ENCODE results near the gene ZC3H12A. TPM values are rescaled to one million over a fixed set of nuclear protein-coding genes. Genes with fewer than 3 reads are reported as not detected.

ZC3H12A gene
- total RNA-seq, 1 donor from 2014 or later = 43.6 TPM

DNA sequence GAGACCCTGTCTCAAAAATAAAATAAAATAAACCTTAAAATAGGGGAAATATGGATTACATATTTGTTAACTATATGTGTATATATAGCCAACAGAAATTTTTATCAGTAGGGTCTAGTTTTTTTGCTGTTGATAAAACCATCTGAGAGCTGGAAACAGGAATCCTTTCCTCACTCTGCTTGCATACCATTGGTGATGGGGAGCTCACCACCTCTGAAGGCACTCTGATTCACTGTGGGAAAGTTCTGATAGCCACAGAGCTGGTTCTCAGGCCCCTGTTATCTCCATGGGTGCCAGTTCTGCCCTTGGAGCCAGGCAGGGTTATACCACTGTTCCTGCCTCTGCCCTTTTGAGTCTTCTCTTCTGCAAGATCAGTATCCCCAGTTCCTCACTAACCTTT lies 17.8 kb upstream of the ZC3H12A start:
- ATAC-seq = no peak

DNA sequence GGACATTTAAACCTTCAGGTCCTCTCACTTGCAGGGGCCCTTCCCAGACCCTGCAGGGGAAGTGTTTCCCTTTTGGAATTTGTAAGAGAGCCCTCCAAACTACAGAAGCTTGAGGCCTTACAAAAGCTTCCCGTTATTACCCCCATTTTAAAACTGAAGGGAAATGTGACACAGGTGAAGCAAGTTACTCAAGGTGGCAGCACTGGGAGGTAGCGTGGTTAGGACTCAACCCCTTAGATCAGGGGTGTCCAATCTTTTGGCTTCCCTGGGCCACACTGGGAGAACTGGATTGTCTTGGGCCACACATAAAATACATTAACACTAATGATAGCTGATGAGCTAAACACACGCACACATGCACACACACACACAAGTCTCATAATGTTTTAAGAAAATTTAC lies 15.8 kb upstream of the ZC3H12A start:
- no peak for ATAC-seq

DNA sequence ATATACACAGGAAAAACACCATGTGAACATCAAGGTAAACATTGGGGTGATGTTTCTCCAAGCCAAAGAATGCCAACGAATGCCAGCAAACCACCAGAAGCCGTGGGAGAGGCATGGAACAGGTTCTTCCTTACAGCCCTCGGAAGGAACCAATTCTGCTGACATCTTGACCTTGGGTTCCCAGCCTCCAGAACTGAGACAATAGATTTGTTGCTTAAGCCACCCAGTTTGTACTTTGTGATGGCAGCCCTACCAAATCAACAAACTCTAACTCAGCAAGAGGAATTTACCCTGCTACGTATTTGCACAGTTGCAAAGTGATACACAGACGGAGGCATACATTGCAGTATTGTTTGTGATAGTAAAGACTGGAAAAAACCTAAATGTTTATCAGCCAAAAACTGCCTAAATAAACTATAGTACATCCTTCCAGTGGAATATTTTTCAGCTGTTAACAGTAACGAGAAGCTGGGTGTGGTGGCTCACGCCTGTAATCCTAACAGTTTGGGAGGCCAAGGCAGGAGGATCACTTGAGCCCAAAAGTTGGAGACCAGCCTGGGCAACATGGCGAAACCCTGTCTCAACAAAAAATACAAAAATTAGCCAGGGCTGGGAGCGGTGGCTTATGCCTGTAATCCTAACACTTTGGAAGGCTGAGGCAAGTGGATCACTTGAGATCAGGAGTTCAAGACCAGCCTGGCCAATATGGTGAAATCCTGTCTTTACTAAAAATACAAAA lies 12.5 kb upstream of the ZC3H12A start:
- no peak for ATAC-seq

DNA sequence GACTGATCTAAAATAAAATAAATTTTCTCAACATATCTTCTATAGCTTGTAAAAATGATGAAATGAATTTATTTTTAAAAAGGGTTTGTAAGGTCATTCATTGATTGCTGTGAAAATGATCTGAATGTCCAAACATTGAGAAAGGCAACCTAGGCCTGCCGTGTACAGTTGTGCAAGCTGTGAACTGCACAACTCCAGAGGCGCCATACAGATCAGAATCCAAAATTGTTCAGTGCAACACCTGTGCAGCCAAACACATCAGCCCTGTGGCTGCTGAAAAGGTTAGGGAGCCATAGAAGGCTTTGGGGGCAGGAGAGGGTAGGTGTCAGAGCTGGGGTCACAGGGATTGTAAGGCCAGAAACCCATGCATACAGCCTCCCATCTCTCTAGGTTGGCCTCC lies 9.9 kb upstream of the ZC3H12A start:
- ATAC-seq = no peak

DNA sequence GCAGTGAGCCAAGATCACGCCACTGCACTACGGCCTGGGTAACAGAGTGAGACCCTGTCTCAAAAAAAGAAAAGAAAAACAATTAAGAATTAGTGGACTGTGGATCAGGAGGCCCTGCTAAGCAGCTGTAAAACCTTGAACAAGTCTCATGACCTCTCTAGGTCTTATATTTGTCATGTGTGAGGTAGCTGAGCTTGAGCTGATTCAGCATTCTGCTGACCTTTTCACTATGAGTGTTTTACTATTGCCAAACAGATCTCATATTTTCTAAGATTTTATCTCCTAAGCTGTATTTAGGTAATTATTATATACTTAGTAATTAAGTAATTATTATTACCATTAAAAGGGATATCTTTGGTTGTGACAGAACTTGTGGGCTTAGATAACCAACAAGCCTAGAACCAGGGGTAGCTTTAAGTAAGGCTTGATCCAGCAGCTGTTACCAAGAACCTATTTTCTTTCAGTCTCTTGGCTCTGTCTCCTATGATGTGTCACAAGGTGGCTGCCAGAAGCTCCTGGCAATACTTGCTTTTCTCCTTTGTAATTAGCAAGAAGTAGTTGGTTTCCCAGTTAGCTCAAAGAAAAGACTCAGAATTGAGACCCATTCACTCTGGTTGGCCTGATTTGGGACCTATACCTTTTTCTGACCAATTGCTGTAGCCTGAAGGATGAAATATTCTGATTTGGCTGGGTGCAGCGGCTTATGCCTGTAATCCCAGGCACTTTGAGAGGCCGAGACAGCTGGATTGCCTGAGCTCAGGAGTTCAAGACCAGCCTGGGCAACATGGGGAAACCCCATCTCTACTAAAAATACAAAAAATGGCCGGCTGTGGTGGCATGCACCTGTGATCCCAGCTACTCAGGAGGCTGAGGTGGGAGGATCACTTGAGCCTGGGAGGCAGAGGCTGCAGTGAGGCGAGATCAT lies 8.5 kb upstream of the ZC3H12A start:
- peak; percentile 71 for ATAC-seq

DNA sequence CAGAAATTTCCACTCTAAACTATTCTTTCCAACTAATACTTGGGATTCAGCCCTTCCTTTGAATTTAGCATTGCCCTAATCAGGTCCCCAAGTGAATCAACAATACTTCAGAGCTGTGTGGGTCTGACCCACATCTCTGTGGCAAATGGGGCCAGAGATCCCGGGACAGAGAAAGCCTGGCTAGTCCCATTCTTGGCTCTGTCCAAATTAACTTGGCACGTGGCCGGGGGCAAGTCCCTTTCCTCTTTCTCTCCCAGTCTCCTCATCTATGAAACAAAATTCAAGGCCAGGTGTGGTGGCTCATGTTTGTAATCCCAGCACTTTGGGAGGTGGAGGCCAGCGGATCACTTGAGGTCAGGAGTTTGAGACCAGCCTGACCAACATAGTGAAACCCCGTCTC lies 6.3 kb upstream of the ZC3H12A start:
- ATAC-seq = no peak

DNA sequence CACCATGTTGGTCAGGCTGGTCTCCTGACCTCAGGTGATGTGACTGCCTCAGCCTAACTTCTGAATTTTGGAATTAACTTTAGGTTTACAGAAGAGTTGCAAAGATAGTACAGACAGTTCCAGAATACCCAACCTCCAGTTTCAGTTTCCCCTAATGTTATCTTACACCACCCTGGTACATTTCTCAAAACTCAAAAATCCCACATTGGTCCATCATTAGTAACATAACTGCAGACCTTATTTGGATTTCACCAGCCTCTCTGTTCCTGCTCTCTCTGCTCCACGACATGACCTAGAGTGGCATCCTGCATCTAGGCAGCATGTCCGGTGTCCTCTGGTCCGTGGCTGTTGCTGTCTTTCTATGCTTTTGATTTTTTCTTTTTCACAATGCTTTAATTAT lies 5.0 kb upstream of the ZC3H12A start:
- no peak for ATAC-seq

DNA sequence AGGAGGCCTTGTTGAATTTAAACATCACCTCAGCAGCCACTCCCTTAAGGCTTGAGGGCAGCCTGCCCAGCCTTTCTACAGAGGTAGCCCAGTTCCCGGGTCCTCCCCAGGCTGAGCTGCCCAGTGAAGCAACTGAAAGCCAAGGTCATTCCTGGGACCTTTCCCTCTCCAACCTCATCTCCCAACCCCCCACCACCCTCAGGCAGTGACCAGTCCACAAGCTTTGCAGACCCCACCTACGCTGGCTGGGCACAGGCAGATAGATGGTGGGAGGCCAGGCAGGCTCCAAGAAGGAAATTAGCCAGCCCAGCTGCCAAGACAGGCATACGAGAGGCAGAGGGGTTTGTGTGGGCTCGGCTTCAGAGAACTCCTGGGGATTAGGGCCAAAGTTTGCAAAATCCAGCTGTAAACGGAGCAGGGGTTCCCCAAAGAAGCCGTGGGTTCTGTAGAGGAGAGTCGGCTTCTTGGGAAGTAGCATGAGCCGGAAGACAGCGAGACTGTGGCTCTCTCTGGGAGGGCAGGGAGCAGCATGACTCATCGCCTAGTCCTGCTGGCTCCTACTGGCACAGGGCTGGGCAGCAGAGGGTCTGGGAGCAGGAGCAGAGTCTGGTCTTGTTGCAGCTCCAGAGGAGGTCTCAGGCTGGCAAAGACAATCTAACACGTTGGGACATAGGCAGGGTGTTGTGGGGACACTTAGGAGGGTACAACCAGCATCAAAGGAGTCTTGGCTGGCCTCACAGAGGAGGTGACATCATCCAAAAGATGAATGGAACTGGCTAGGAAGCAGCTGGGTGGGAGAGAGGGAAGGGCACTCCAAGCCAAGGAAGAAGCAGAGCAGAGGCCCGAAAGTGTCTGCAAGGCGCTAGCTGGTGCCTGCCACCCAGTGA lies 2.8 kb upstream of the ZC3H12A start:
- ATAC-seq = peak; percentile 56

DNA sequence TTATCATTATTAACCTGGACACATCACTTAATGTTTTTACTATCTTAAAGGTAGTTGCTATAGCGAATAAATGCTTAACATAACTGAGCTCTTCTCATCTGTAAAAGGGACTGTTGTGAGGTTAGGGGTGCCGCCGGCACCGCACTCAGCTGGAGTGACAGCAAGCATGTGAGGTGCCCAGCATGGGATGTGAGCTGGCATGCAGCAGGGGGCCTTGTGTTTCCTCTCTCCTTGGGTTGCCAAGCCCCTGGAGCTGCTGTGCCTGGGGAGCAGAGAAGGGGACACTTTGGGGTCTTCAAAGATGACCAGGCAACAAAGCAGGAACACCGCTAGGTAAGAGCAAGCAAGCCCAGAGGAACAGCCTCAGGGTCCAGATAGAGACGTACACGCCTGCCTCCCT lies 2.1 kb upstream of the ZC3H12A start:
- no peak for ATAC-seq

DNA sequence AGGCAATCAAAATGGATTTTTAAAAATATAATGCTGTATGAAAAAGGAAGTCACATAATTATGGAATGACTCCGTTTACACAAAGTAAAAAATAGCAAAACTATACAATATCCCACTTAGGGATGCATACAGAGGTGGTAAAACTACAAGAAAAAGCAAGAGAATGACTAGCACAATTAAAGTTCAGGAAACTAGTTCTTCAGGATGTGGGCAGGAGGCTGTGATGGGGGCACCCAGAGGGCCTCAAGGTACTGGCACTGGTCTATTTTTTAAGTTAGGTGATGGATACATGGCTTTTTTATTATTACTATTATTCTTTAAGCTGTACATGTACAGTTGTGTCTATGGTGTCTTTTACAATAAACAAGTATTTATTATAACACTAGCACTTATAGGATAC lies 1.4 kb upstream of the ZC3H12A start:
- no peak for ATAC-seq

DNA sequence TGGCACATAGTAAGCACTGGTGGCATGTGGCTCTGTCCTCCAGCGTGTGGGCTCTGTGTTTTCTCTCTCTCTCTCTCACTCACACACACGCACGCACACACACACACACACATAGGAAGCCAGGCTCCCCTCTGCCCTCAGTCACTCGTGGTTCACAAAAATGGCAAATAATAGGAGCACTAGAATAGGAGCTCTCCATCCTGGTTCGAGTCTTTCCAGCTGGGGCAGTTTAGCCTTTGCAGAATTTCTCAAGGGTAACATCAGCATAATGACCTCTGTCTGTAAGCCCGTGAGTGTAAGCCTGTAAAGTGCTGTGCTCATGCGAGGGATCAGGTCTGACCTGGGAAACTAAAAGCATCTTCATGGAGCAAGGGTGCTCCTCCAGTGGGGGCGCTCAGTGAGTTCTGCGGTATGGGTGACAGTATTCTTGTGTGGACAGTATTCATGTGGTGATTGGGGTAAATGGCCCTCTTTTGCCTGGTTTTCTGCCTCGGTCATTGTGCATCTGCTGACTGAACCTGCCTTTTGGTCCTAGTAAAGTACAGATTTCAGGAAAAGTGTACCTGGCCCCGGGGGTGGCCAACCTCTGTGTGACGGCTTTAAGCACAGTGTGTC lies 842 bp upstream of the ZC3H12A start:
- ATAC-seq = peak; percentile 2

DNA sequence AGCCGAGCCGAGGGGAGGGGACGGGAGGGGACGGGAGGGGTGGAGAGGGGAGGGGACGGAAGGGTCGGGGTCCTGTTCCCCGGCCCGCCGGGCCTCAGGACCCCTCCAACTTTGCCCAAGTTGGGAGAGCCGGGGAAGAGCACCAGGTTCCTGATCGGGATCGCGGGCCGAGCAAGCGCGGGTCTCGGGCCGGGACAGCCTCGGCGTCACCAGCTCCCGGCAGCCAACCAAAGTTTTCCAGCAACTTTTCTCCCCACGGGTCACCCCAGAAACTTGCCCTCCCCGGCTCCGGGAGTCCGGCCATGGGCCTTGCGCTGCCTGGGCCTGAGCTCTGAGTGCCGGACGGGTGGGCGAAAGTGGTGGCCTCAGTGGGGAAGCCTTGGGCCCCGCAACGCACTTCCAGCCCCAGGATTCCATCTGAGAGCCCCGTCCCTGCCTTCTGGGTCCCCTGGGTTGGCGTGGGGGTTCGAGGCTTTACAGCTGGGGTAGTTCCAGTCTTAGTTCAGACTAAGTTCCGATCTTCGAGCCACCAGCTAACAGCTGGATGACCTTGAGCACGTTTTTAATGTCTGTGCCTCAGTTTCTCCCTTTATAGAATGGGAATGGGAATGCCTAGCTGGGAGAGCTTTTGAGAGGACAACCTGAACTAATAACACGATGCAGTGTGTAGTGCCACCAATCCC lies 458 bp downstream of the ZC3H12A start:
- no peak for ATAC-seq

DNA sequence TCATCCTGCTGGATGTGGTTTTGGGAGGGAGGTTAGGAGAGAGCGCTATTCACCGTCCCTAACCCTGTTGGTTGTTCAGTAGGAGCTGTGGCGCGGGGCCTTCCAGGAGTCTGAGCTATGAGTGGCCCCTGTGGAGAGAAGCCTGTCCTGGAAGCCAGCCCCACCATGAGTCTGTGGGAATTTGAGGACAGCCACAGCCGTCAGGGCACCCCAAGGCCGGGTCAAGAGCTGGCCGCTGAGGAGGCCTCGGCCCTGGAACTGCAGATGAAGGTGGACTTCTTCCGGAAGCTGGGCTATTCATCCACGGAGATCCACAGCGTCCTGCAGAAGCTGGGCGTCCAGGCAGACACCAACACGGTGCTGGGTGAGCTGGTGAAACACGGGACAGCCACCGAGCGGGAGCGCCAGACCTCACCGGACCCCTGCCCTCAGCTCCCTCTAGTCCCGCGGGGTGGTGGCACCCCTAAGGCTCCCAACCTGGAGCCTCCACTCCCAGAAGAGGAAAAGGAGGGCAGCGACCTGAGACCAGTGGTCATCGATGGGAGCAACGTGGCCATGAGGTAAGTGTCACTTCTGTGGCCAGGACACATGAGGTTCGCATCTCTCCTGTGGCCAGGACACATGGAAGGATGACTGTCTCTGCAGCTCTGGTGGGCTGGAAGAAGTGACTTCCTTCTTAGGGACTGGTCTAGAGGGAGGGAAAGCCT lies 1.2 kb downstream of the ZC3H12A start:
- no peak for ATAC-seq

DNA sequence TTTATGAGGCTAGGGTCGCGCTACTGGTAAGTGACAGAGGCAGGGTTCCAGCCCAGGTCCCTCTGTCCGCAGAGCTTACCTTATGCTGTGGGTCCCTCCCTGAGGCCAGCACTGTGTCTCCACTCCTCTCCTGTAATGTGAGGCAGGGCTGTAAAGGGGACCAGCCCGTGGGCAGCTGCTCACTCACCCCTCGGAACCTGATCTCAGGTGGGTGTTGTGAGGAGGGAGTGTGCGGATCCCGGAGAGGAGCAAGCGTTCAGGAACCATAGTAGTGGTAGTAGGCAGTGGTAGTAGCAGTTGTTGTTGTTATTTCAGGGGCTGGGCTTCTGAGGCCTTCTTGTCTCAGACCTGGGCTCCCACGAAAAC lies 1.7 kb downstream of the ZC3H12A start:
- ATAC-seq = no peak

DNA sequence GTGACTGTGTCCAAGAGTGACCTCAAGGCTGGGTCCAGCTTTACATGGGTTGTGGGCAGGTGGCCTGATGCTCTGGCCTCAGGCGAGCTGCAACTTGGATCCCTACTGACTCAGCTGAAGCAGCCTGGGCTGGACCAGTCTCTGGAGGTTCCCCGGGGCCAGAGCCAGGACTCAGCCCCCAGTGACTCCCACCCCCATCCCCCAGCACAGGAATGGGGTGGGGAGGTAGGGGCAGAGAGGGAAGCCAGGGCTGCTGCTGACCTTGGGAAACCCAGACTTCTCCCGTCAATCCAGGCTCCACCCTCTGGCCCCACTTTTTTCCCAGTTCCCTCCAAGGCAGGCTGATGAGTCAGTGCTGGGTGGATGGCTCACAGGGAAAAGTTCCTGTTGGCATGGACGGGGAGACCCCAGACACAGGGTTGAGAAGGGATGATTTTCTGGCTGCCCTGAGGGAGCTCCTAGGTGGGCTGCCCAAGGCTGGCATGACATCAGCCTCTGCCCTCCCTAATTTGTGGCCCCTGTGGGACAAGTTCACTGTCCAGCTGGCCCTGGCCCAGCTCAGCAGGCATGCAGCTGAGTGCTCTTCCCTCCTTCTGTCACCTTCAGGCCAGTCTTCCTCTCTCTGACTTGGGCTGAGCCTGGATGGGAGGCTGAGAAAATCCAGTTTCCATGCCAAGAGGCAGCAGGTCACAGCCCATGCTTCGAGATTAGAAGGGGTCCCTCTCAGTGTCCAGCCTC lies 2.2 kb downstream of the ZC3H12A start:
- ATAC-seq = peak; percentile 6

DNA sequence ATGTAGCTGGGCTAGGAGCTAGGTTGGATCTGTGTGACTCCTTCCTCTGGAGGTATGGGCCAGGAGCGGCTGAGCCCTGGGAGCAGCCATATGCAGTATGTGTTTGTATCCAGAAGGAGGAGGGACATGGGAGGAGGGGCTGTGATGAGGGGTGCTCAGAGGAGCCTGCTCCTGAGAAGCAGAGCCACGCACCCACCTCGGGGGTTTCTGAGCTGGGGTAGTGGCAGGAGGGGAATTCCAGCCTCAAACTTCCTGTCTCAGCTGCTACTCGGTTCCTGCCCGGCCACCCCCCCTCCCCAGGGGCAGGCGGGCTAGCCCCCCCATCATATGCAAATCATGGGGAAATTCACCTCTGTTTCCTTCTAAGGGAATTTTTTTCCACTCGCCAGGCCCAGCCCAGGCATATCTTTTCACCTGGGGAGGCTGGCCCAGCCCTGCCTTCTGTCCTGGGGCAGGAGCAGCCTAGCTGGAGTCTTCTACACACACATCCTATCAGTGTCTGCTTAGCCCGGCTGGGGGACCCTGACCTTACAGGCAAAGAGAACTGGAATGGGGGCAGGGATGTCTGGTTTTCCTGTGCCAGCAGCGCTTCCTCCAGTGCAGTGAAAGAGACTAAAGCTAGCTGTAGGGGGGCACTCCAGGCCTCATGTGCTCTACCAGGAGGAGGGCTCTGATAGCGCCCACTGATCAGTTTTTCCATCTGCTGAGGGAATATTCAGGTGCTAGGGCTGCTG lies 3.0 kb downstream of the ZC3H12A start:
- peak; percentile 19 for ATAC-seq

DNA sequence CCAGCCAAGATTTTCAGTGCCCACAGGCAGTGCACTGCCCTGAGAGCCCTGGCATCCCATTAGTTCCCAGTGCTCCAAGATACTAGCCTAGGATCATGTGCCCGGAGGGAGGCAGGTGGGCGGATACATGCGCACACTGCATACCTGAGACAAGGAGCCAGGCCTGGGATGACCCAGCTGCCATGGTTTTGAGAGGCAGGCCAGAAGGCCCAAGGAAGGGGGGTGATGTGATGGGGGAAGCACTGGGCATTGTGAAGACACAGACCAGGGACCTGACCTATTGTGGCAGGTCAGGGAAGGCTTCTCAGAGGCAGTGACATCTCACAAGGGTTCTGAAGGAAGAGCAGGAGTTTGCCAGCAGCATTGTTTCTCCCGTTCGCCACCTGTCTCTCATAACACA lies 3.6 kb downstream of the ZC3H12A start:
- ATAC-seq = no peak

DNA sequence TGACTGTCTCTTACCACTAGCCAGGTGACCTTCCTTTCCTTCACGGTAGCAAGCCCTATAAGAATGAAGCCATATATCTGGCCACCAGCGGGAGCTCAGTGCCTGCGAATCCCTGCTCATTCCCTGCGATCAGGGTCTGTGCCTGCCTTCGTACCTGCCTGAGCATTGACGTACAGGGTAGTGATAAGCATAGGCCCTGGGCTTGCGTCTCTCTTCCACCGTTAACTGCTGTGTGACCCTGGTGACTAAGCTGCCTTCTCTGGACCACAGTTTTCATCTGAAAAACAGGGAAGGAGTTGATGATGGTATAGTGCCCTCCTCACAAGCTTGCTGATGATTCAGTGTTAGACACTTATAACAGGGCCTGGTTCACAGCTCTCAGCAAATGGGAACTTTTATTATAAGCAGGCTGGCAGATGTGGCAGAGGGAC lies 4.1 kb downstream of the ZC3H12A start:
- no peak for ATAC-seq

DNA sequence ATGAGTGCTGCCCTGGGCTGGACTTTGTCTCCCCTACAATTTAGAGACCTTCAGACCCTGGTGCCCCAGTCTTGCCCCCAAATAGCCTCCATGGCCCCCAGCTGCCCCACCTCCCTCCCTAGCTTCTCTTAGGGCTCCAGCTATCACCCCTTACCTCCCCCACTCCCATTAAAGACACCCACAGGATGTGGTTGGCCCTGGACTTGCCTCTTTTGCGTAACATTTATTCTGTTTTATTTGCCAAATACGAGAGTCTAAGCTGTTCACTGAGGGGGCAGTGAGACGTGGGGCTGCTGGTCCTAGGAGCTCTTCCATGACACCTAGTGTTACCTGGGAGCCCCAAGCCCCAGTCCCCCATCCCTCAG lies 4.5 kb downstream of the ZC3H12A start:
- no peak for ATAC-seq

Measured in esophagus mucosa (tissue), 1 donor.